COR-L47 (cell line): ENCODE measurements around the gene MAP3K8.

Experiments
- DNase-seq: peaks from one replicate; lab custom pipeline; 2025; lab: John Stamatoyannopoulos, UW

MAP3K8 gene

DNA sequence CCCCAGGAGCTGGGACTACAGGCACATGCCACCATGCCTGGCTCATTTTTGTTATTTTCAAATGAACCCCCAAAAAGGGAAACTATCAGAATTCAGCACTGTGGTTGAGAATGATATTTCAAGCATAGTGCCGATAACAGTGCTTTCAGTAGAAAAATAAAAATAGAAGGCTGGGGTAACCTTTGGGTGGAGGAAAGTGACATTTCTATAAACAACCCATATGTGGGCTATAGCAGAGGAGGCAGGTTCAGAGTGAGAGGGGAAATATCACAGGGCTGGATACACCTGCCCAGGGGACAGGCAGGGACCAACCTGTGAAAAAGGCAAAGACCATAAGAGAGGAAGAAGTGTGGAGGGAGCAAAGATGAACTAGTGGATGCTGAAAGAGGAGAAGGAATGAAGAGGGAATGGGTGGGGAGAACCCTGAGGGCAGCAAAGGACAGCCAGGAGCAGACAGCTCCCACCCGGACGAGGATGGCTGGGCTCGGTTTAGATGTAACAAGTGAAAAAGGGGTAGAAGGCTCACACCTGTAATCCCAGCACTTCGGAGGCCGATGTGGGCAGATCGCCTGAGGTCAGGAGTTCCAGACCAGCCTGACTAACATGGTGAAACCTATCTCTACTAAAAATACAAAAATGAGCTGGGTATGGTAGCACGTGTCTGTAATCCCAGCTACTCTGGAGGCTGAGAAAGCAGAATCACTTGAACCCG, 56.5 kb downstream of the MAP3K8 start:
- no peak for DNase-seq

GRCh38 chr10:30491204-30491915, 57.4 kb downstream of the MAP3K8 start:
- no peak for DNase-seq

DNA sequence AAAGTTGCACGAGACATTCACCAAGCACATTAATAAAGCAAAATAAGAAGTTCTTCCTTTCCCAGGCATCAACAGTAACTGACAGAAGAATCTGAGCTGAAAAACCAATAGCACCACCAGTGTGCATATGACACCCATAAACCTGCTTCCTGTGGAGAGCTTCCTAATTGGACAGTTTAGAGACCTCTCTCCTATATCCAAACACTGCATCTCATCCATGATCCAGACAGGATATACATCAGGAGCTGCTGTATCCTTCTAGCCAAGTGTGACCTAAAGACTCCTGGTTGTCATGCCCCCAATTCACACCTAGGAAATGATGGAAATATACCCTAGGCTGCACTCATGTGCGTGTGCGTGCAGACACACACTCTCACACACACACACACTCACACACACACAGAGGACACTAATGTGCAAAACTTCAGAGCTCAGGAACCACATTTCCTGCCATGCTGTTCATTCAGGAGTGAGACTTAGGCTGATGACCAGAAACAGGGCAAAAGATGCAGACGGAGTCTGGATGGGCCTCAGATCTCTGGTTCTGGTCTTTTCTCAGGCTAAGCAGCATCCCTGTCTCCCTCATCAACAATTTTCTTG, 58.0 kb downstream of the MAP3K8 start:
- no peak for DNase-seq

- no peak for DNase-seq
These were observed 59.9 kb downstream of the MAP3K8 start for GRCh38 chr10:30493609-30494530.

DNA sequence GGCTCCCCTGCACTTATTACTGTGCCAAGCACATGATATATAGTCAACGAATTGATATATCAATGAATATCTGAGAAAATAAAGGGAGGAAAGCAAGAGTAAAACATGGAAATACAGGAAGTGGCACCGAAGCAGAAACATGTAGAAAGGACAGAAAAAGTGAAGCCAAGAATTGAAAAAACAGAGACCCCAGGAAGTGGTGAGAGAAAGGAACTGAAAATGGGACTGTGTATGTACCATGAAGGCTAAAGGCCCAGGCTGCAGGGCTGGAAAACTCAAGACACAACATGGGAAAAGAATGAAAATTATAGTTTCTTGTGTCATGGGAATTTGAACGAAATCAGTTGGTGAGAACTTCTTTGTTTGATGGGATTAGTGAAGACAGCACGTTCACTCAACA, 60.6 kb downstream of the MAP3K8 start:
- DNase-seq, result no peak

GRCh38 chr10:30495687-30496086, 61.7 kb downstream of the MAP3K8 start:
- no peak for DNase-seq

DNA sequence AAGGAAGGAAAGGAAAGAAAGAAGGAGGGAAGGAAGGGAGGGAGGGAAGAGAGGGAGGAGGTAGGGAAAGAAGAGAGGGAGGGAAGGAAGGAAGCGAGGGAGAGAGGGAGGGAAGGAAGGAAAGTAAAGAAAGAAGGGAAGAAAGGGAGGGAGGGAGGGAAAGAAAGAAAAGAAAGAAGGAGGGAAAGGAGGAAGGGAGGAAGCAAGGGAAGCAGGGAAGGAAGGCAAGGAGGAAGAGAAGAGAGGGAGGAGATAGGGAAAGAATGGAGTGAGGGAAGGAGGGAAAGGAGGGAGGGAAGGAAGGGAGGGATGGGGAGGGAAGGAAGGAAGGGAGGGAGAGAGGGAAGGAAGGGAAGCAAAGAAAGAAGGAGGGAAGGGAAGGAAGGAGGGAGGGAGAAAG, 65.8 kb downstream of the MAP3K8 start:
- no peak for DNase-seq

DNA sequence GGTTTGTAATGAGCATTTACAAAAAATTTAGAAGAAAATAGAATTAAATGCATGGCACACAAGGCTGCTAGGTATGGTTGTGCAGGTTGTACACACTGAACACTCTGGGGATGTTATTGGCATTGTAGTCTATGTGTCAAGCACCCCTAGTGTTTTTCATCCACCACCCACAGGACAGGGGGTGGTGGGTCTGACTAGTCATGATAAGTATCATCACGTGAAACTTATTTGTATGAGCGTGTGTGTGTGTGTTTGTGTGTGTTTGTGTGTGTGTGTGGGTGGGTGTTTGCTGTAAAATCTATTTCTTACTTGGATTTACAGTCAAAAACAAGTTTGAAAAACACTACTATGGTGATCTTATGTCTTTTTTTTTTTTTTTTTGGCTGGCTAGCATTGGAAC, 66.5 kb downstream of the MAP3K8 start:
- no peak for DNase-seq

DNA sequence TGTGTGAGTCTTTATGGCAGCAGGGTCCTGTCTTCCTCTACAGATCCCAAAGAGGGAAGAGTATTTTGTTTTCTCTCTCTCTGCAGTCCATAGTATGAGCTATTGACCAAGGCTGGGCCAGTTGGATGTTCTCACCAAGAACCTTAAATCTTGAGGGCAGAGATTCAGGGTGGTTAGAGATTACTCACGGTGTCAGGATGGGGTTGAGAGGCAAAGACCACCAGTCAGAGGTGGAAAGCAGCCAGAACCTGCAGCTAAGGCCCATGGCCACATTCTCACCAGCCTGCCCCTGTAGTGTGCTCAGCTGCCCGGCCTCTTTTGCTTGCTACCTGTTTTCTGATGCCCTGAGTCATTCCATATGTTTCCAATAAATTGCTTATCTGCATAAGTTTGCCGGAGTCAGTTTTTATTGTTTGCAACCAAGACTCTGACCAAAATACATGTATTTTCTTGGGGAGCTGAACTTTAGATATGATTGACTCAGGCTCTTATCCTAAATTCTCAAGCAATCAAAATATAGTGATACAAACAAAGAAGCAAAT, 67.0 kb downstream of the MAP3K8 start:
- no peak for DNase-seq

DNA sequence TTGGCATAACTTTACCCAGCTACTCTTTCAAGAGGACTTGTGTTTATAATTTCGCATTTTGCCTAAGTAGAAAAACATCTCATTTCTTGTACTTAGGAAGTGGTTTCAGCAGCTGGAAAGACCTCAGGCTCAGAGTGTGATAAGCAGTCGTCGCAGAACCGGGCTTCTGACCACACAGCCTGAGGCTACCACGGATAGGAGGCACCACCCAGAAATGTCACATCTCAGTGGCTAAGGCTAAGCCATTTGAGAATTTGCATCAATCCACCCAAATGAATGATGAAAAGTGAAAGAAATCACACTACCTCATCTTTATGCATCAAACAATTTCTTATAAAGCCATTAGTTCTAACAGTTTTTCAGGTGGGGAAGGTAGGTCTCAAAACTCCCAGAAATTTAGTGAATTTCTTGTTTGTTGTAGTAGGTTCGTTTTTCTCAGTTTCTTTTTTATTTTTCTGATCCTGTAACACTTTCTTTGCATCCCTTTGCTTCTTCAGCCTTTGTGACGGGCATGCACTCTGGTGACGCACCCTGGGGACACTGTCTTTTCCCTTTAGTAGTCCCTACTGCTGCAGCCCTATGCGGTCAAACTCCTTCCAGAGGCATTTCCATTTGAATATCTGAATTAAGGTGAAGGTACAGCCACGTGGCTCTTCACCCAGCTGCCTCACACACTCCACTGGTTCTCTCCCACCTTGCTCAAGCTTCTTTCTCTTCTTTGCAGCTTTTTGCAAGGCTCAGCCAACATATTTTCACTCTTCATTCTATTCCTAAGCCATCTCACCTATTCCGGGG, 68.5 kb downstream of the MAP3K8 start:
- DNase-seq, result no peak

- no peak for DNase-seq
These were observed 69.8 kb downstream of the MAP3K8 start for GRCh38 chr10:30503700-30504266.

DNA sequence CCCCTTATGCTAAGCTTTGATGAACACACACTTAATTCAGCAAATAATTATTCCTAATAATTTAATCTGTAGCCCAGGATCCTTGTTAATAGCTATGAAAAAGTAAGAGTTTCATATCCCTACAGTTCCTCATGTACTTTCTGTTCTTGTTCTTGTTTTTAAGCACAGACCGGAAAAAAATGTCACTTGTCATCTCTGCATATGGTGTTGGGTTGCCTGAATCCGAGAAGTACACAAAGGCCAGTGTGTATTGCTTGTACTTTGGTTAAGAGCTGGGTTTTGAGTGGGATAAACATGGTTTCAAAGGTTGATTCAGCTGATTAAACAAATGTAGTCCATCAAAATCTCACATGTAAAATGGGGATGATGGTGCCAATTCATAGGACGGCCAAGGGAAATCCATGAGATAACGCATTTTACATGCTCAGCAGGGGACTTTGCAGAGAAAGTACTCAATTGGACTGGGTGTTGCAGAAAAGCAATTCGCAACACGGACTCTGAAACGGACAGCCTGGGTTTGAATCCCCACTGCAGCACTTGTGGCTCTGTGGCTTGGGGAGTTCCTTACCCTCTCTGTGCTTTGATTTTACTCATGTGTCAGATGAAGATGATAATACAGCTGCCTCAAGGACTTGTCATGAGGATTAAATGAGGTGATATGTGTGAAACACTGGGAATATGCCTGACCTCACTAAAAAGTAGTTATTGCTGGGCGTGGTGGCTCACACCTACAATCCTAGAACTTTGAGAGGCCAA, 71.7 kb downstream of the MAP3K8 start:
- no peak for DNase-seq

- no peak for DNase-seq
These were observed 75.5 kb downstream of the MAP3K8 start for GRCh38 chr10:30509508-30509907.

- no peak for DNase-seq
These were observed 76.4 kb downstream of the MAP3K8 start for GRCh38 chr10:30510184-30510931.

- DNase-seq, result no peak
These were observed 77.1 kb downstream of the MAP3K8 start for GRCh38 chr10:30510932-30511700.
